HepG2 (cell line): Measurements from ENCODE around the gene SYNGR1.

ENCODE experiments used
- CTCF ChIP-seq: sonication (generic); formaldehyde crosslinking; IDR thresholded peaks from 2 replicates; pipeline ENCODE4 v1.5.0; 2020; ENCODE audit warnings: mild to moderate bottlenecking, missing genetic modification reagents, moderate library complexity
- MXD4 ChIP-seq: IDR thresholded peaks from 2 replicates; pipeline ENCODE4 v1.6.1; 2016; ENCODE audit warnings: mild to moderate bottlenecking, missing biosample characterization, missing genetic modification reagents
- NFIC ChIP-seq: IDR thresholded peaks from 2 replicates; pipeline ENCODE4 v1.6.1; 2012; ENCODE audit warnings: mild to moderate bottlenecking, low read length, inconsistent platforms
- POLR2A ChIP-seq, 2 experiments: IDR thresholded peaks; 2 replicates each; pipeline ENCODE4 v1.6.1; 2011; ENCODE audit warnings: low read depth in 2 of 2, low read length in 2 of 2, mild to moderate bottlenecking in 1 of 2, moderate library complexity in 1 of 2; ENCODE audit not compliant: insufficient read depth in 1 of 2
- RFXAP ChIP-seq: sonication (generic); formaldehyde crosslinking; IDR thresholded peaks from 2 replicates; pipeline ENCODE4 v1.4.0; 2020; ENCODE audit warnings: missing genetic modification reagents, borderline replicate concordance
- RXRA ChIP-seq: sonication (generic); formaldehyde crosslinking; IDR thresholded peaks from 2 replicates; pipeline ENCODE4 v1.5.1; 2020; ENCODE audit warnings: missing genetic modification reagents
- SMAD3 ChIP-seq: sonication (generic); formaldehyde crosslinking; IDR thresholded peaks from 2 replicates; pipeline ENCODE4 v1.4.0; 2020; ENCODE audit warnings: missing genetic modification reagents
- SP1 ChIP-seq, 2 experiments: fragments of 450-650 bp in 1 of 2; sonication (generic) in 1 of 2; formaldehyde crosslinking in 1 of 2; IDR thresholded peaks; 2 replicates each; pipeline versions ENCODE4 v1.4.0 to v1.6.1; 2016 to 2020; ENCODE audit warnings: missing genetic modification reagents in 1 of 2
- SP2 ChIP-seq: sonication (generic); formaldehyde crosslinking; IDR thresholded peaks from 2 replicates; pipeline ENCODE4 v1.5.1; 2020; ENCODE audit warnings: mild to moderate bottlenecking, missing genetic modification reagents
- TAF1 ChIP-seq: sonication (generic); formaldehyde crosslinking; IDR thresholded peaks from 2 replicates; pipeline ENCODE4 v1.4.0; 2020; ENCODE audit warnings: missing genetic modification reagents
- ZFP90 ChIP-seq: sonication (generic); formaldehyde crosslinking; IDR thresholded peaks from 2 replicates; pipeline ENCODE4 v1.8.0; 2022; ENCODE audit warnings: missing genetic modification reagents, mild to moderate bottlenecking, inconsistent platforms, borderline replicate concordance

- no peak for TF ChIP-seq SP1 (IDR thresholded peaks at IDR 0.05)
- no peak for TF ChIP-seq SP1 (CRISPR knock-in tag; IDR thresholded peaks at IDR 0.05)
- TF ChIP-seq SMAD3 (CRISPR knock-in tag) = no peak
- TF ChIP-seq CTCF = no peak
- TF ChIP-seq SP2 (CRISPR knock-in tag) = no peak
- no peak for TF ChIP-seq RFXAP
- TF ChIP-seq NFIC = no peak
- no peak for TF ChIP-seq POLR2A (IDR thresholded peaks at IDR 0.05; ENCODE audit: insufficient read depth in 1 of 2, low read depth in 2 of 2, low read length in 2 of 2)
- no peak for TF ChIP-seq MXD4 (CRISPR knock-in tag)
- no peak for TF ChIP-seq TAF1 (CRISPR knock-in tag)
- no peak for TF ChIP-seq ZFP90
- TF ChIP-seq RXRA (CRISPR knock-in tag) = no peak
Measured at GRCh38 chr22:39325392-39325932, 24.3 kb upstream of the SYNGR1 start.
